Tibial nerve (tissue), 3 donors: ENCODE data around the gene COG1.

Experiments
- CTCF ChIP-seq, 5 experiments: fragments of 200-600 bp in 3 of 5; fragments of 450-650 bp in 2 of 5; sonication (generic) in 3 of 5; IDR thresholded peaks; one replicate each; pipeline ENCODE4 v1.5.1; 2016 to 2019; ENCODE audit warnings: antibody characterized with exemption in 5 of 5, mild to moderate bottlenecking in 3 of 5, moderate library complexity in 2 of 5
- POLR2A ChIP-seq, 2 donors: fragments of 450-650 bp; IDR thresholded peaks; one replicate each; pipeline ENCODE4 v1.6.1; 2017; ENCODE audit warnings: antibody characterized with exemption in 2 of 2, mild to moderate bottlenecking in 2 of 2, moderate library complexity in 2 of 2

- no peak for TF ChIP-seq CTCF (IDR thresholded peaks at IDR 0.05)
- no peak for TF ChIP-seq POLR2A (IDR thresholded peaks at IDR 0.05)
These were observed 13.0 kb upstream of the COG1 start for GRCh38 chr17:73179878-73180277.
